Measurements from ENCODE around the gene RANBP17.

Gene RANBP17

GRCh38 chr5:171143926-171144325 lies 282.1 kb downstream of the RANBP17 start:
- no peak for ATAC-seq
- TF ChIP-seq ISL1 (CRISPR knock-in tag; IDR thresholded peaks at IDR 0.05): no peak
- no peak for TF ChIP-seq BACH2 (CRISPR knock-in tag; IDR thresholded peaks at IDR 0.05; ENCODE audit: borderline replicate concordance)
- no peak for TF ChIP-seq OSR1 (CRISPR knock-in tag; IDR thresholded peaks at IDR 0.05)
- TF ChIP-seq ZC3H10 (CRISPR knock-in tag; IDR thresholded peaks at IDR 0.05): no peak
- no peak for TF ChIP-seq ZNF8 (CRISPR knock-in tag; IDR thresholded peaks at IDR 0.05)
- no peak for TF ChIP-seq TOX (CRISPR knock-in tag; IDR thresholded peaks at IDR 0.05; ENCODE audit: borderline replicate concordance)
- TF ChIP-seq CSDC2 (CRISPR knock-in tag; IDR thresholded peaks at IDR 0.05): no peak
- no peak for TF ChIP-seq CSRNP3 (CRISPR knock-in tag; IDR thresholded peaks at IDR 0.05)
- no peak for TF ChIP-seq PPARA (CRISPR knock-in tag; IDR thresholded peaks at IDR 0.05; ENCODE audit: borderline replicate concordance)
- TF ChIP-seq POU6F1 (CRISPR knock-in tag; IDR thresholded peaks at IDR 0.05; ENCODE audit: borderline replicate concordance, low read depth): no peak
- no peak for TF ChIP-seq TSHZ2 (CRISPR knock-in tag; IDR thresholded peaks at IDR 0.05)
- no peak for TF ChIP-seq CREB5 (CRISPR knock-in tag; IDR thresholded peaks at IDR 0.05; ENCODE audit: low read depth)
- TF ChIP-seq PATZ1 (CRISPR knock-in tag; IDR thresholded peaks at IDR 0.05; ENCODE audit: borderline replicate concordance): no peak
- no peak for TF ChIP-seq ZNF70 (CRISPR knock-in tag; IDR thresholded peaks at IDR 0.05)

GRCh38 chr5:171149333-171149732 lies 287.5 kb downstream of the RANBP17 start:
- no peak for ATAC-seq
- TF ChIP-seq TCF4 (CRISPR knock-in tag; IDR thresholded peaks at IDR 0.05; ENCODE audit: borderline replicate concordance) (no peak), TOX (CRISPR knock-in tag; IDR thresholded peaks at IDR 0.05; ENCODE audit: borderline replicate concordance) (no peak), ZFP3 (CRISPR knock-in tag; IDR thresholded peaks at IDR 0.05) (no peak), PATZ1 (CRISPR knock-in tag; IDR thresholded peaks at IDR 0.05; ENCODE audit: borderline replicate concordance) (no peak), TSHZ2 (CRISPR knock-in tag; IDR thresholded peaks at IDR 0.05) (no peak), CSDC2 (CRISPR knock-in tag; IDR thresholded peaks at IDR 0.05) (no peak), ZFP30 (CRISPR knock-in tag; IDR thresholded peaks at IDR 0.05) (no peak), ZNF8 (CRISPR knock-in tag; IDR thresholded peaks at IDR 0.05) (no peak), POU6F1 (CRISPR knock-in tag; IDR thresholded peaks at IDR 0.05; ENCODE audit: borderline replicate concordance, low read depth) (no peak), CREB5 (CRISPR knock-in tag; IDR thresholded peaks at IDR 0.05; ENCODE audit: low read depth) (no peak), BACH2 (CRISPR knock-in tag; IDR thresholded peaks at IDR 0.05; ENCODE audit: borderline replicate concordance) (no peak), ZNF565 (CRISPR knock-in tag; conservative IDR thresholded peaks at IDR 0.05; ENCODE audit: low read depth) (no peak), ESRRG (CRISPR knock-in tag; IDR thresholded peaks at IDR 0.05) (no peak), SNAI2 (CRISPR knock-in tag; IDR thresholded peaks at IDR 0.05) (no peak), RARB (CRISPR knock-in tag; IDR thresholded peaks at IDR 0.05) (no peak), PPARA (CRISPR knock-in tag; IDR thresholded peaks at IDR 0.05; ENCODE audit: borderline replicate concordance) (no peak), ARNTL (CRISPR knock-in tag; IDR thresholded peaks at IDR 0.05; ENCODE audit: borderline replicate concordance, low read depth) (no peak)

Measured in SK-N-SH treated with all-trans-retinoic acid at 6 μM for 48 hours (cell line).